Endodermal cell (in vitro differentiated cells): Measurements from ENCODE around the gene SOX8. TPM values are rescaled to one million over a fixed set of nuclear protein-coding genes. Genes with fewer than 3 reads are reported as not detected.

Experiments used
- DNase-seq: peaks from one replicate; pipeline ENCODE4 v3.0.0-alpha.2; 2017
- H3K27ac ChIP-seq: 2 replicates; pipeline ENCODE4 v1.5.1; 2013; ENCODE audit warnings: mild to moderate bottlenecking, low read depth, low read length, moderate library complexity
- H3K27me3 ChIP-seq: 2 replicates; pipeline ENCODE4 v1.6.1; 2013; ENCODE audit warnings: mild to moderate bottlenecking, low read length, moderate library complexity; ENCODE audit not compliant: insufficient read depth, control insufficient read depth, poor library complexity, severe bottlenecking
- H3K36me3 ChIP-seq: 2 replicates; pipeline ENCODE4 v1.7.0; 2013; ENCODE audit warnings: mild to moderate bottlenecking, low read length, moderate library complexity; ENCODE audit not compliant: control insufficient read depth, insufficient read depth
- H3K4me1 ChIP-seq: one replicate; pipeline ENCODE4 v1.7.0; 2013; ENCODE audit warnings: low read length; ENCODE audit not compliant: control insufficient read depth, insufficient read depth
- H3K4me3 ChIP-seq: 2 replicates; pipeline ENCODE4 v1.5.1; 2013; ENCODE audit warnings: mild to moderate bottlenecking, low read length, moderate library complexity
- H3K9ac ChIP-seq: 2 replicates; pipeline ENCODE4 v1.6.1; 2013; ENCODE audit warnings: mild to moderate bottlenecking, low read length, moderate library complexity; ENCODE audit not compliant: poor library complexity, severe bottlenecking; ENCODE audit errors: extremely low read depth
- H3K9me3 ChIP-seq: 2 replicates; pipeline ENCODE4 v1.6.1; 2013; ENCODE audit warnings: mild to moderate bottlenecking, low read length, moderate library complexity; ENCODE audit not compliant: control insufficient read depth
- H3K27ac Mint-ChIP-seq: 2 replicates; pipeline ENCODE4 v1.8.0; 2020; ENCODE audit warnings: mixed read lengths
- H3K27me3 Mint-ChIP-seq: 2 replicates; pipeline ENCODE4 v1.8.0; 2021; ENCODE audit warnings: mild to moderate bottlenecking, mixed read lengths; ENCODE audit not compliant: insufficient read depth
- H3K36me3 Mint-ChIP-seq: 2 replicates; pipeline ENCODE4 v1.8.0; 2020; ENCODE audit warnings: low read depth, mixed read lengths
- H3K4me1 Mint-ChIP-seq: 2 replicates; pipeline ENCODE4 v1.8.0; 2020; ENCODE audit warnings: mixed read lengths
- H3K4me3 Mint-ChIP-seq: 2 replicates; pipeline ENCODE4 v1.8.0; 2020; ENCODE audit warnings: mild to moderate bottlenecking, moderate library complexity, mixed read lengths
- H3K9me3 Mint-ChIP-seq: 2 replicates; pipeline ENCODE4 v1.8.0; 2020; ENCODE audit warnings: mild to moderate bottlenecking, mixed read lengths
- CTCF ChIP-seq: fragments of 200-600 bp; sonication (generic); conservative IDR thresholded peaks from 2 replicates; pipeline ENCODE4 v1.5.0; 2021; ENCODE audit warnings: antibody characterized with exemption, mild to moderate bottlenecking
- WGBS, 2 experiments: methylation state at CpG; one replicate each; pipeline versions ENCODE4 v1.1.5 to v1.1.7; 2013; ENCODE audit warnings: missing lambda C conversion rate in 2 of 2, mixed read lengths in 1 of 2; ENCODE audit not compliant: insufficient coverage in 1 of 2, insufficient read length in 1 of 2; 5-methylcytosine and 5-hydroxymethylcytosine counted together
- total RNA-seq, 2 donors: library from RNA; stranded (reverse); fragmentation: NEBNext Ultra II Directional in 1 of 2; extraction: Animal tissue kit (Norgen Biotek cat#: 25700) in 1 of 2; gene quantifications; 2 replicates in 1 of 2; 3 replicates in 1 of 2; pipeline ENCODE4 v1.2.1, GENCODE V29; 2021

SOX8 gene
- total RNA-seq, 2 donors from 2014 or later: 0.69 to 5.1 TPM

- no peaks in the 10 kb centered on the region for H3K27me3 ChIP-seq
- no peak for TF ChIP-seq CTCF
- WGBS, 2 experiments: 92 to 94% methylated on average over 13 to 16 of the region's 16 CpGs
- no peaks in the 10 kb centered on the region for H3K9me3 ChIP-seq
- Mint-ChIP-seq H3K4me1 (no peaks in the 10 kb centered on the region), H3K4me3 (no peak overlapping the region), H3K27me3 (no peaks in the 10 kb centered on the region), H3K27ac (no peak overlapping the region), H3K9me3 (no peaks in the 10 kb centered on the region), H3K36me3 (no peaks in the 10 kb centered on the region)
- no peaks in the 10 kb centered on the region for H3K36me3 ChIP-seq
- H3K27ac ChIP-seq: no peak overlapping the region
- no peak for DNase-seq
- no peaks in the 10 kb centered on the region for H3K4me1 ChIP-seq
- no peak overlapping the region for H3K4me3 ChIP-seq
- no peak overlapping the region for H3K9ac ChIP-seq
Observed at GRCh38 chr16:1010815-1011214, 29.2 kb downstream of the SOX8 start.

GRCh38 chr16:1011316-1012082, 29.9 kb downstream of the SOX8 start:
- Mint-ChIP-seq H3K27ac (no peak overlapping the region), H3K4me1 (no peaks in the 10 kb centered on the region), H3K27me3 (no peaks in the 10 kb centered on the region), H3K9me3 (no peaks in the 10 kb centered on the region), H3K36me3 (no peaks in the 10 kb centered on the region), H3K4me3 (no peak overlapping the region)
- Histone ChIP-seq H3K4me1 (no peaks in the 10 kb centered on the region), H3K9ac (no peak overlapping the region), H3K4me3 (no peak overlapping the region), H3K27me3 (no peaks in the 10 kb centered on the region), H3K36me3 (no peaks in the 10 kb centered on the region), H3K9me3 (no peaks in the 10 kb centered on the region), H3K27ac (no peak overlapping the region)
- WGBS, 2 experiments: 90 to 91% methylated on average over 29 to 36 of the region's 37 CpGs
- TF ChIP-seq CTCF: no peak
- DNase-seq: no peak

- H3K36me3 Mint-ChIP-seq: no peaks in the 10 kb centered on the region
- Histone ChIP-seq H3K9ac (no peak overlapping the region), H3K4me3 (no peak overlapping the region), H3K9me3 (no peaks in the 10 kb centered on the region), H3K27ac (no peak overlapping the region), H3K36me3 (no peaks in the 10 kb centered on the region), H3K27me3 (no peaks in the 10 kb centered on the region), H3K4me1 (no peaks in the 10 kb centered on the region)
- H3K4me1 Mint-ChIP-seq: no peaks in the 10 kb centered on the region
- DNase-seq: no peak
- H3K27me3 Mint-ChIP-seq: no peaks in the 10 kb centered on the region
- no peak overlapping the region for H3K27ac Mint-ChIP-seq
- no peak overlapping the region for H3K4me3 Mint-ChIP-seq
- WGBS, 2 experiments: 94 to 95% methylated on average over 19 of the region's 19 CpGs
- no peak for TF ChIP-seq CTCF
- no peaks in the 10 kb centered on the region for H3K9me3 Mint-ChIP-seq
Observed at GRCh38 chr16:1012135-1012534, 30.6 kb downstream of the SOX8 start.
